Hematopoietic multipotent progenitor cell treated with erythropoietin and hydrocortisone succinate and interleukin-3 and kit ligand, for 4 days (in vitro differentiated cells): ENCODE results near the gene VNN1.
A peak's percentile ranks its signal among the peaks of the same experiment; 100 is the strongest.
"Not testable (repeated sequence)": the region's sequence is repeated elsewhere in the genome, so short reads cannot be mapped to it uniquely, and the experiment has no call there.

ENCODE experiments used
- DNase-seq: peaks from one replicate; pipeline ENCODE4 v3.0.0-alpha.2; 2015

VNN1 gene

GRCh38 chr6:132666118-132666517 lies 47.7 kb downstream of the VNN1 start:
- no peak for DNase-seq

- DNase-seq: no peak
Observed at GRCh38 chr6:132664309-132665034, 49.4 kb downstream of the VNN1 start.

- DNase-seq: no peak
Observed at GRCh38 chr6:132663661-132664060, 50.2 kb downstream of the VNN1 start.

- DNase-seq: no peak
Observed at GRCh38 chr6:132661906-132662305, 51.9 kb downstream of the VNN1 start.

GRCh38 chr6:132659082-132659481 lies 54.8 kb downstream of the VNN1 start, which contains the start of gene TAAR1:
Gene TAAR1, minus strand, starts transcription at chr6:132659182. Its CDS starts 13,179 bp downstream, at chr6:132646003.
- DNase-seq: no peak

GRCh38 chr6:132651062-132651461 lies 62.8 kb downstream of the VNN1 start:
- no peak for DNase-seq

- DNase-seq: no peak
Observed at GRCh38 chr6:132650429-132650828, 63.4 kb downstream of the VNN1 start.

GRCh38 chr6:132648828-132649227 lies 65.0 kb downstream of the VNN1 start:
- DNase-seq: no peak

GRCh38 chr6:132648356-132648755 lies 65.5 kb downstream of the VNN1 start:
- peak; percentile 28 for DNase-seq

- no peak for DNase-seq
Observed at GRCh38 chr6:132643547-132643946, 70.3 kb downstream of the VNN1 start.

- not testable (repeated sequence) for DNase-seq
Observed at GRCh38 chr6:132637135-132637534, 76.7 kb downstream of the VNN1 start.

GRCh38 chr6:132635906-132636305 lies 77.9 kb downstream of the VNN1 start:
- not testable (repeated sequence) for DNase-seq

- not testable (repeated sequence) for DNase-seq
Observed at GRCh38 chr6:132635288-132635687, 78.6 kb downstream of the VNN1 start.

- no peak for DNase-seq
Observed at GRCh38 chr6:132634796-132635195, 79.1 kb downstream of the VNN1 start.

GRCh38 chr6:132633362-132633761 lies 80.5 kb downstream of the VNN1 start:
- DNase-seq: no peak
